Cerebellar nuclear complex (tissue), 1 donor: Measurements from ENCODE around the gene APOA1.

ENCODE experiments used
- DNase-seq, 2 experiments: peaks; one replicate each; lab custom pipeline; 2025; lab: John Stamatoyannopoulos, UW

The APOA1 gene

DNA sequence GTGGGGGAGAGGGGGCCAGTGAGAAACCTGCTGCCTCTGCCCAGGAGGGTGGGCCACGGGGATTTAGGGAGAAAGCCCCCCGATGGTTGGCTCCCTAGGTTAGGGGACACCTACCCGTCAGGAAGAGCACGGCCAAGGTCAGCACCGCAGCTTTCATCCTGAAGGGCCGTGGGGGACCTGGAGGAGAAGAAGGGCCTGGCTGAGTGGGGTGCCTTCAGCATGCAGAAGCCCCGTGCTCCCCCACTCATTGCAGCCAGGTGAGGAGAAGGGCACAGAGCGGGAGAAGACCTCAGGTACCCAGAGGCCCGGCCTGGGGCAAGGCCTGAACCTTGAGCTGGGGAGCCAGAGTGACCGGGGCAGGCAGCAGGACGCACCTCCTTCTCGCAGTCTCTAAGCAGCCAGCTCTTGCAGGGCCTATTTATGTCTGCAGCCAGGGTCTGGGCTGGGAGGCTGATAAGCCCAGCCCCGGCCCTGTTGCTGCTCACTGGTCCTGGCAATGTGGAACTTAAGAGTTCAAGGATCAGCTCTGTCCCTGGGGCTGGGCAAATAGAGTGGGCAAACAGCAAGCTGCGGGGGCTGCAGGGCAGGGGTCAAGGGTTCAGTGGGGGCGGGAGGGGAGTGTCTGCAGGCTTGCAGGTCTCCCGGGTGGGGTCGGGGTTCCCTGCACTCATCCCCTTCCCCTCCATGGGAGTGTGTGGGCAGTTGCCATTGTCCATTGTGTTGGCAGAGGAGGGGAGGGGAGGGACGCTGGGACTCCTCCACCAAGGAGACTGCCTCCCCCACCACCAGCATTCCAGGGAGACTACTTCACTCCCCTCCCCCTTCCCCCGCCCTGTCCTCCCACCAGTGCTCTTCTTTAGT, at the start of gene APOA1:
TSS of gene APOA1 (minus strand) at position 392 of the 861 bp plus-strand sequence. CDS start at position 157, 235 bp downstream.
- DNase-seq = no peak

DNA sequence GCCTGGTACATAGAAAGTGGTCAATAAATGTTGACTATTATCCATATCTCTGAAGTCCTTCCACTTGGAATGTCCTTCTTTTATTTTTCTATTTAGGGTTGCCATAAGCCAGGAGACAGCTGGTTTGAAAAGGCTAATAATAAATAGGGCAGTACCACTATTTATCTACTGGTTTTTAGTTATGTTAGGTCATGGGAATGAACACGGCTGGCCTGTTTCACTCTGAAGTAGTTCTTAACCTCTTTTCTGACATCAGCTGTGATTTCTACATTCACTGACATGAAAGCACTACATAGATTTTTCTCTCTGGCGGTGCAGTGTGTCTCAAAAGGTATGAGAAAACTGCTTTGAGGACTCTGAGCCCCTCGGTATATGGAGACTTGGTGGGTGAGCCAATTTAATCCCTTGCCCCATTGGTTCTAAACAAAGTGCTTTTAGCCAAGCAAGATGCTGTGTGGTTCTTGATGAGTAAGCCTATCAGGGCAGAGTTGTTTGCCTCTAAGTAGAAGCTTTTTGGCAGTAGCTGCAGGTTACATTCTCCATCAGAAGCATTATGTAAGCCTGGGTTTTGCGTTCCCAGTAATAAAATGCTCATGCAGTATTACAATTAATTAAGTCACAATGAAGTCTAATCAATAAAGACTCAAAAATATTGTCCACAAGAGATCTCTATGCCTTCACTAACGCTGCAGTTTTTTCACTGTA, 48.7 kb upstream of the APOA1 start:
- peak in 1 of 2 experiments; percentile 22 for DNase-seq

DNA sequence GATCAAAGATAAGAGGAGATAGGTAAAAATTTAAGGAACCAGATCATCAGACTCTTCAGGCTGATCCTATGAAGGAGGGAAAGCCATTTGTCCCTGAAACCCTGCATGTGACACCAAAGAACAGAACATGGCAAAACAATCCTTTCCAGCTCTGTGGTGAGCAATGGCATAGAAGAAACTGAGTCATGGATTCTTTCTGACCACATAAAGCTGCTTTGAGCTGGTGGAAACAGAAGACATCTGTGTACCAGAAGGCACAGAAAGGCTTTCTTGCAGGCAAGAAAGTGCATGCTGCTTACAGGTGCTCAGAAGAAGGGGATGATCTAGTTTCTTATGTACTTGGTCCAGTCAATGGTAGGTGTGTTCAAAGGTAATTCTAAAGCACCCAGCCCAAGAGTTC, 45.0 kb upstream of the APOA1 start:
- DNase-seq = no peak

DNA sequence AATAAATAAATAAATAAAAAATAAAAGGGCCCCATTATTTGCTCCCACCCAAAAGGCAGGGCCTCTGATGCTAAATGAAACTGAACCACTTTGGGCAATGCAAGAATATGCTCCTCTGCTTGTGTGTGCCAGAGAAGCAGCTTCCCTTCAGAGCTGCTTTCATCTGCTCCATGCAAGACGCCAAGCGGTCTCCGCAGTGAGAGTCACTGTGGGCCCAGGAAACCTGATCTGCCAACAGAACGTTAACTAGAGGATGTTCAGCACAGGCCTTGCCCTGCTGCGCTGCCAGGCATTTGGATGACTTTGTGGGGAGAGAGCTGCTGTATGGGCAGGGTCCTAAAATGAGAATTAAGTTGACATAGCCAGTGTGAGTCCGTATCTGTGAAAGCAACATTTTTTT, 43.7 kb upstream of the APOA1 start:
- DNase-seq = peak in 1 of 2 experiments; percentile 22

DNA sequence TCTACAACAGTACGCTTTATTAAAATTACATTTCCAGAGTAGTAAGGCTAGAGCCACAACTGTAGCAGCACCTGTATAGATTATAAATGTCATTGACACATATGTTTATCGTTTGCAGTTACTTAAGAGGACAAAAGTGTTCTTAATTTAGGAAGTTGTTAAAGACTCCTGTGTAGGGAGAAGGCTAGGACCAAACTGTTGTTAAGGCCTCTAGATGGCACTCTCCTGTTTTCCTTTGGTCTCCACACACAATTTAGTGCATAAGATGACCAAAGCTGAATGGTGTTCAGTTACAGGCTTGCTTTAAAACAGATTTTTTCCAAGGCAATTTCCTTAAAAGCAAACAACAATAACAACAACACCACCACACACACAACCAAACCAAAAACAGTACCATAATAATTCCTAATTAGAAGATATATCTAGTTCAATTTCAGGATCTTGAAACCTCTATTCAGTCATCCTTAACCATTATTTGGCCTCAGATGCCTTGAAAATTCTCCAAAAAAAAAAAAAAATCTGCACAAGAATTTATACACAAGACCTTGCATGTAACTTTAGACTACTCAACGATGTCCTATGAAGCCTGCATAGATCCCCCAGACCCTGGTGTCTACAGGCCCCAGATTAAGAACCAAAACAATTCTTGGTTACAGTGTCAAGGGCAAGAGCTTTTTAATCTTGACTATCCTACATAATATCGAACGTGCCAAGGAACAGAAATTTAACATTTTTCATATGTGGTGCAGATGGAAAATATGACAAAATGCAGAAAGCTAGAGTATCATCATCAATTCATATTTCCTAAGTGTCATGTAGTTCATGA, 42.6 kb upstream of the APOA1 start:
- no peak for DNase-seq

DNA sequence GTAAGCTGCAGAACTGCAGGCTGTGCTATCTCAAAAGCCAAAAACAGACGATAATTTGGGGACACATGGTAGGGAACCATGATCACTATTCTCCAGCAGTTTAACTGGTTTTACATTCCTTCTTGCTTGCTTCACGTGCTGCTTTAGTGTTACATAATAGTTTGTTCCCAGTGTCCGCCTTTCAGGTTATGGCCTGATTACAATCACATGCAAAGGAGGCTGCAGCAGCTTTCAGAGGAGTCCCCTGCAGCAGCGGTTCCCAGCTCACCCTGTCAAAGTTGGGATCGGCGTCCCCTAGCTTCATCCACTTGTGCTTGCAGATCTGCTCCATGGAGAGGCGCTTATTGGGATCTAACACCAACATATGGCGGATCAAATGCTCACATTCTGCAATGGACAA, 39.2 kb upstream of the APOA1 start:
- no peak for DNase-seq

DNA sequence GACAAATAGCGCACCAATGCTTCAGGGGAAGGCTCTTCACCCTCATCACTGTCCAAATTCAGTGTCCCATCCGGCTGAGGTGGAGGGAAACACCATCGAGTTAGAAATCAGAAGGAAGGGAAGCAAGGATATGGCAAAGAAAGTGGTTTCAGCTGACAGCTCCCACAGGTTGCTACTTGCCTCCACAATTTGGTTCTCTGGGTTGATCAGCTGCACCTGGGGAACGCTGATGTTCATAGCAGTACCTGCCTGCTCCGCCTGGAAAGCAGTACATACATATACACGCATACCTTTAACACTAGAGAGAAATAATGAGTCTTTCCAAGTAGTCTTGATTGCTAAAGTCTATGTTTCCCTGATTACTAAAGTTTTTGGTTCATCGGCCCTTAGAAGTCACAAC, 37.8 kb upstream of the APOA1 start:
- no peak for DNase-seq

DNA sequence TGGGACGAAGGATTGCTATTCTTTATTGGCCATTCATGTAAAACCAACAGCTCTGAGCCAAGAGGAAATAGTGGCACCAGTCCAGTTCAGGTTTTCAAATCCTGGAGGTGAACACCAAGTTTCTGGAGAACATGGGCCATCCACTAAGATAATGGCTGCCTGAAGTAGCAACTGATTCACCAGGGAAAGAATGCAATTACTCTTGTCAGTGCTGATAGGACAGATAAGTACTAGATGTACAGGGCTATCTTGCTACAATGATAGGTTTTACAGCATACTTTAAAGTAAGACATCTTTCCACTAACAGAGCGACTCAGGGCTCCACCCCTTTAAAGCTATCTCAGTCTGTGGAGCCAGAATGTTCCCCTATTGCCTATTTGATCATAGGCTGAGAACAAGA, 36.8 kb upstream of the APOA1 start:
- DNase-seq = no peak

DNA sequence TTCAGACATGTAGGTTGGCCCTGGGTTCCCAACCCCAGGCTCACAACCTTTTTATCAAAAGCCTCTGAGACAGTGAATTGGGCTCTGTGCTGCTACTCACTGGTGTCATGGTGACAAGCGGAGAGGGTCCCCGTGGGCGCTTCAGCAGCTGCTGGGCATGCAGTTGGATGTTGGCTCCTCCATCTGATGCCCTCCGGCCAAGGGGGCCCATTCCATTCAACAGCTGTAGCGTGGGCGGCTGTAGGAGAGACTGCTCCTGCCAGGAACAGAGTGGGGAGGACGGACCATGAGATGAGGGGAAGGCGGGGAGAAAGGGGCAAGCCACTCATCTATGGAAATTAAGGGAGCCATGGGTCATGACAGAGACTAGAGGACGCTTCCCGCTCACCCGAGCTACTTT, 36.0 kb upstream of the APOA1 start:
- DNase-seq = no peak

DNA sequence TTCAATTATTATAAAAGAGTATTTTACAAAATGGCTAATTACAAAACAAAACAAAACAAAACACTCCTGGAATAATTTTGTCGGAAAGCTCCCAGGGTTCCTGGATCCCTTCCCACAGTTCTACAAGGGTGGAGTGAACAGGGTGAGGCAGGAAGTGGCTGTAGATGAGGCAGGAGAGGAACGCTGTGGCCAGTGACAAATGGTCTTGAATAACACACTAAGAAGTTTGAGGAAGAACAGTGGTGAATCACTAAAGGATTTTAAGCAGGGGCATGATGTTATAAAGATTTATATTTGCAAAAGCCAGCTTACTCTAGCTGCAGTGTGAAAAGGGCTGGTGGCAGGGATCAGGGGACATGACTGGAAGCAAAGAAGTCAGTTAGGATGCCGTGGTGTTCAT, 33.8 kb upstream of the APOA1 start:
- no peak for DNase-seq

DNA sequence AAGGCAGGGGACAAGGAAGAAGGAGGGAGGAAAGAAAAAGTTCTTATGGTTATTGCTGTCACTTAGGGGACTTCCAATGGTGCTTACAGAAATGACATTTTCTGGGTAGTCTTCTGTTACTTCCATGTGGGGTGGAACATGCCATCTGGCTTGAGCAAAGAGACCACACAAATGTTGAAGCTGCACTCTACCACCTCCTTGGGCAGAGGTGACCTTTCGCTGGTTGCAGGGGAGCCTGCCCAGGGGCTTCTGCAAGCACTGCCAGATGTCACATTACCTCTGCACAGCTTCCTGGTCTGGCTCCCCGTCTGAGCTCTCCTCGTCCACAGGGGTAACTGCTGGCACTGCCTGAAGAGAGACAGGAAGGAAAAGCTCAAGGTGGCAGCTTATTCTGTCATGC, 32.6 kb upstream of the APOA1 start:
- no peak for DNase-seq

DNA sequence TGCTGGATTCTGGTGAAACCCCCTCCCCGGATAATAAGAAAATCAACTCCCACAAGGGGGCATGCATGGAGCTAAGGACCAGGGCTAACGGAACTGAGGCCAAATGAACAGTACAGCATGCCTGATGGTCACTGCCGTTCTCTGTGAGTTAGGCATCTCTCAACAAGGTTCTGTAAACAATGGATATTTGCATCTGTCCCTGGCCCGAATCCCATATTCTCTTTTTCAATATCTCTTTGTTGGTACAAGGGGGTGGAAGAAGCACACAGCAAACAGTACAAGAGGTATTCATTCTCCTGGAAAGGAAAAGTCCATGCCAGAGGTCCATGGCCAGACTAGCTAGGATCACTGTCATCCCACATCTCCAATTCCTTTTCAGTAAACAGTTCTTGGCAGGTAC, 32.2 kb upstream of the APOA1 start:
- no peak for DNase-seq

DNA sequence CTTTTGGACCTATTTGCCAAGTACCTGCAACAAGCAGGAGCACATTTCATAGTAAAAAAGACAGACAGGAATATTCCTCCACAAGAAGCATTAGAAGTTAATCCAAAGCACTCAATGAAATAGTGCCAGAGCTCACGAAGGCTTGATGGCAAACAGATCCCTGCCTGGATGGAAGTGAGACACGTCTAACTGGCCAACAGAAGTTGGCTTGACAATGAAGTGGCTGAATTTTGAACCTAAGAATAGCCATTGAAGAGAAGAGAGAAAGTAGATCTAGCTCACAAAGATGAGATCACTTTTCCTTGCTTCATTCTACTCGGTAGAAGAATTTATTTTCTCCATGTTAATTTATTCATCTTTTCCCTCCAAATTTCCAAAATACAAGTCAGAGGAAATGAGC, 30.6 kb upstream of the APOA1 start:
- DNase-seq = no peak

DNA sequence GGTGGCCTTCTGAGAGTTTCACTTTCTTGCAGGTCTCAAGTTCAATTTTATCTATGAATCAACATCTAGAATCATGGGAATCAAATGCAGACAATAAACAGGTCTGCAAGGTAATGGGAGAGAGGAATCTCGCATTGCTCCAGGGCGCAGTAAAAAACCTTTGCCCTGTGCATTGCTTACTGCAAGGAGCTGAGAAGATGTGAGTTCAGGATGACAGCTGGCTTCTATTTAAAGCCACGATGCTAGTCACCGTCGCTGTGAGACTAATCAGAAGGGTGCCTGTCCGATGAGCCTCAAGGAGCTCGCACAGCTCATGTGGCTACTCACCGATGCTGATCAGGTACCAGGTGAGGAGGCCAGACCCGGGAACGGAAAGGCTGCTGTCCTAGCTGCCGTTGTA, 30.2 kb upstream of the APOA1 start:
- DNase-seq = no peak

DNA sequence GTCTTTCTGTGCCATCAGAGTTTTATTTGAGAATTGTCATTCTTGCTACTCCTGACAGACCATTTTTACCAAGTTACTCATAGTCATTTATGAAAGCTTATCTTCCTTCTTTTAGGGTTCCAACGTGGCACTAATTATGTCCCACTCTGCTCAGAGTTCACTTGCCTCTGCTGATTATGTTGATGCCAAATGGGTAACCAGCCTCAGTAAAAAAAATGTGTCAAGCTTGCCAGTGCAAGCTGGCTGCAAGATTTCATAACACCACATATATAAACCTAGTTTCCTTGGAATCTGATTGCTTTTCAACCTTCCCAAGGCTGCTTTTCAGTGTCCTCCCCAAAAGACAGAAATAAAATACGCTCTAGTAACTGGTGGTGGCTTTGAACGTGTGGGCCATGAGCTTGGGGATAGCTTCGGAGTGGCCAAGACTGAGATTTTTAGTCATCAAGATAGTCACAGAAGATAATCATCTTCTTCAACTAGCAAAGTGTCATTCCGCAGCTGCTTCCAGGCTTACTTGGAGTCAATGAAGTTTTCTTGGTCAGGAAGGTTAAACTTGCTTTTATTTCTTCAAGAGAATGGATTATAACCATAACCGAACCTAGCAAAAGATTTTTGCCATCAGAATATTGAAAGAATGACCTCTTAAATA, 29.5 kb upstream of the APOA1 start:
- no peak for DNase-seq

DNA sequence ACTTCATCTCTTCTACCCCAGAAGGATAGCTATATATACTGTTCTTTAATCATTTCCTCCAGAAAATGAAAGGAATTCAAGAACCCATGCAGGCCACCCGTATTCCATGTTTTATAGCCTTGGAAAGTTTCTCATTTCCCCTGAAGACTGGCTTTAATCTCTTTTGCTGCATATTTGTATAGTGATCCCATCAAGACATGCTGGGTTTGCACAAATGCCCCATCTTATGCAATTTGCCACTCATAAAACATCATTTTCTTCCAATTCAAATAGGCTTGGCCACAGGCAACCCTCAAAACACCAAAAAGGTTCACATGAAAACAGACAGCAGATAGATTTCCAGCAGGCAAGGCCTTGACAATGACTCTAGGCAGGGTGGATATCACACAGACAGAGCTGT, 28.3 kb upstream of the APOA1 start:
- no peak for DNase-seq

DNA sequence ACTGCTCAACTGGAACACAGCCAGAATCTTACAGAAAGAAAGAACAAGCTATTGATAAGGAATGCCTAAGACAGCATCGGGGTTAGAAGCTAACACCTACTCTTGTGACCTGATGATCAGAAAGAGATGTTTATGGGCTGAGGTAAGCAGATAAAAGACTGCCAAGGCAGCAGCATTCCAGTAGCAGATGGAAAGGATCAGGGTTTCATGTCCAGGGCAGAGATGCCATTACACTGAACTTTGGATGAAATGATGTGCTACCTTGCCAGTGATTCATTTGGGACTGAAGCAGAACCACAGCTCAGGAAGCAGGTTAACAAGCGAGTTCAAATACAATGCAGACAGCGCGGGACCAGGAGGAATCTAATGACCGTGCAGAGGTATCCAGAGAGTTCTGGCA, 27.1 kb upstream of the APOA1 start:
- DNase-seq = no peak

DNA sequence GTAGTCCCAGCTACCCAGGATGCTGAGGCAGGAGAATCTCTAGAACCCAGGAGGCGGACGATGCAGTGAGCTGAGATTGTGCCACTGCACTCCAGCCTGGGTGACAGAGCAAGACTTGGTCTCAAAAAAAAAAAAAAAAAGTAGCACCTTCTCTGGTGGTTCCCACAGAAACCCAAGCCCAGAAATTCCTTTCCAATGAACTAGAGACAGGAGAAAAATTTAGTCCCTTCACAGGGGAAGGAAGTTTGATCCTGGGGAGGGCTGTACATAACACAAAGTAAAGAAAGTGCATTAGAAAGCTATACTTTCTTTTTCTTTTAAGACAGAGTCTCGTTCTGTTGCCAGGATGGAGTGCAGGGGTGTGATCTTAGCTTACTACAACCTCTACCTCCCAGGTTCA, 25.5 kb upstream of the APOA1 start:
- DNase-seq = no peak

DNA sequence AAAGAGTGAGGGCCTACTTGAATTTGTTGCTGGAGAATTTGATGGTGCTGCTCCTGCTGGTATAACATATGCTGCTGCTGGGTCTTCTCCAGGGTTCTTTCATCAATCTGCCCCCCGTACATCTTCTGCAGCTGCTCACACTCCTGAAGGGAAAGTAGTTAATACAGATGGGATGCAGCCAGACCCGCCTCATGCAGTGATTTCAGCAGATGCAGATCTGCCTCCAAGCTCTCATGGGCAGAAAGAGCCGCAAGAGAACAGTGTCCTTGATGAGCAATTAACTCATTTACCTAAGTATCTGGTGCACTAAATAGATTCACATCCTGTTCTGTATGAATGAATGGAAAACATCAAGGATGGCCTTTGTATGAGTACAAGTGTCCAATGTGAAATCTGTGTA, 24.8 kb upstream of the APOA1 start:
- DNase-seq = no peak

DNA sequence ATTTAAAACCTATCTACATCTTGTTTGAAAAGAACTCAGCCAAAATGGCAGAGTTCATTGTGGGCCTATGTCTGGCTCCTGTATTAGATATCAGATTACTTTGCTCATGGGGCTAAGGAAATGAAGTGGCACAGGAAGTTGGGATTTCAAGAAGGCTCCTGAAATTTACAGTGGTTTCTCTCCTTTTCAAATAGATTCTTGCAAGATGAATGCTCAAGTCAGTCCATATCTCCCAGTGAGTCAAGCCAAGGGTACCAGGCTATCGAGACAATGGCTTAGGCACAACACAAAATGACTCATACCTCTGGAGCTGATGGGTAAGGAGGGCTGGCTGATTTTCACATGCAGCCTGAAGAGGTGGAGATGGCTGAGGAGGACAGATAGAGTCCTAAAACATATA, 24.1 kb upstream of the APOA1 start:
- no peak for DNase-seq

DNA sequence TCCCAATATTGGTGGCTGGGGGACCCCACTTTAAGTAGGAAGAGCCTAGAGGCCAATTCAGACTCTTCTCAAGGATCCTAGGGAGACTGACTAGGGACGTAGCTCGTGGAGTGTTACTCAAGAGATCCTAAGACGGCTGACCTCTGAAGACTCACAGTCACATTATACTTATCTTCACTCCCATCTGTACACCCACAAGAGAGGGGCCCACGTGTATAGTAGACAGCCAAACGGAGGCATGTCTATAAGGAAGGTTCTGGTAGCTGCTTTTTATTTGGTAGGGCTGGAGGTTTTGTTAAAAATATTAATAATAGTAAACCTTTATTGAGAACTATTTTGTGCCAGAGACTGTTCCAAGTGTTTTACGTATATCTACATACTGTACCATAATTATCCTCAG, 22.9 kb upstream of the APOA1 start:
- no peak for DNase-seq

DNA sequence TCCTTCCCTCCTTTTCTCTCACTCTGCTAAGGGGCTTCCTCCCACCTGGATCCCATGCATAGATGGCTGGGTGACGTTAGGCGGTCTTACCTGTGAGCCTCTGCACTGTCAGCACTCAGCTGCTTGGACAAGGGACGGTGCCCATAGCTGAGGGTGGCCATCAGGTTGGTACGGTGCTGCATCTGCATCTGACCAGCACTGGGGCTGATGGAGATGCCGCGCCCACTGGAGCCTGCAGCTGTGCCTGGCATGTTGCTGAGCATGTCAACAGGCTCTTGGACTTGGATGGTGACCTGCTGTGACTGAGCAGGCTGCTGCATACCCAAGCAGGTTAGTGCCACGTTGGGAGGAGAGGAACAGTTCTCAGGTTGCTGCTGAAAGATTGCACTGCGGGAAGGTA, 21.8 kb upstream of the APOA1 start:
- DNase-seq = no peak
